ENCODE results near the gene ZNF133.

ZNF133 gene

DNA sequence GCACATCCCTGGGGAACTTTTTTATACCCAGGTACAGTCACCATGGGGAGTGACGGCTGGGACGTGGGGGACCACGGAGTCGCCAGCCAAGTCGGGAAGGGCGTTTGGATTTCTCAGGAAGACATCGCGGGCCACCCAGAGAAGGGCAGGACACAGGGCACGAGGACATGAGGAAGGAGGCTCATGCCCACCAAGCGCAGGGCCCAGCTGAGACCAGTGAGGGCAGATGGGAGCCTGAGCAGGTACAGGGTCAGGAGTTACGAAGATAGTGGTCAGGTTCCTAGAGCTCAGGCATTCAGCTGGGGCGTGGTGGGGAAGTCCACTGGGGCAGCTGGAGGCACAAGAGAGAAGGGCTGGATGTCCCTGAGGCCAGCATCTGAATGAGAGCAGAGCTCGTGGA, 74.6 kb downstream of the ZNF133 start:
- no peak for DNase-seq (ENCODE audit: low spot score)

DNA sequence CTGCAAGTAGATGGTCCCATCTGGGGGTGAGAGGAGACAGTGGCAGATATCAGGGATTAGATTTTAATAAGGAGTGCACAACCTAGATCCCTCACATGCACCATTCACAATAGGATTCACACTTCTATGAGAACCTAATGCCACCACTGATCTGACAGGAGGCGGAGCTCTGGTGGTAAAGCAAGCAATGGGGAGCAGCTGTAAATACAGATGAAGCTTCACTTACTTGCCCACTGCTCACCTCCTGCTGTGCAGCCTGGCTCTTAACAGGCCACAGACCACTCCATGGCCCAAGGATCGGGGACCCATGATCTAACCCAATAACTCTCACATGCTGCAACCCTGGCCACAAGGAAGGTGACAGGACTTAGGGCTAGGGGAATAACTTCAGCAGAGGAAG, 75.4 kb downstream of the ZNF133 start:
- no peak for DNase-seq (ENCODE audit: low spot score)

GRCh38 chr20:18364768-18365167, 76.4 kb downstream of the ZNF133 start:
- DNase-seq (ENCODE audit: low spot score), result no peak

Measured in putamen (tissue), 1 donor.